ENCODE data around the gene CCDC80. TPM values are rescaled to one million over a fixed set of nuclear protein-coding genes. Genes with fewer than 3 reads are reported as not detected.

CCDC80 gene
- total and polyA plus RNA-seq, 2 of the 4 experiments (the other 2 are of a cell fraction), result 387 to 418 TPM

DNA sequence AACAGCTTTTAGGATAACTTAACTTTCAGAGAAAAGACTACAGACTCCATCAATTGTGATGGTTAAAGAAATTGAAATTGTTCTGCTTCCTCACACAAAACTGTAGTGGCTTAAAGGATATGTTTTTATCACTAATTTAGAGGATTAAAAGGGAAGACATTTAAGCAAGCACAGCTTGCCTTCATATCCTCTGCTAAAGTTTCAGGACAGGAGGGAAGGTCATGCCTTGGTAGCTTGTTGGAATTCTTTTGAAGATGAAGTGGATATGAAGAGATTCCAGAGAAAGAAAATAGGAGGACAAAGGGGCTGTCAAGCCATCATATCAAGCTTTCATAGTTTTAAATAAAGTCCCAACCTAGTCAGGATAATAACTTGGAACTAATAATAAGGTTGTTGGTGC lies 33.1 kb downstream of the CCDC80 start:
- Histone ChIP-seq H2BK15ac (ENCODE audit: low read depth, low read length) (no peak overlapping the region), H2BK120ac (ENCODE audit: low read depth, low read length) (no peak overlapping the region), H3K9me3 (ENCODE audit: control insufficient read depth, insufficient read depth, low read length) (no peaks in the 10 kb centered on the region), H3K18ac (ENCODE audit: low read depth, low read length) (no peak overlapping the region), H4K8ac (ENCODE audit: low read depth in 2 of 2, low read length in 2 of 2) (no peak overlapping the region), H3K27ac (ENCODE audit: insufficient read depth, low read length) (no peak overlapping the region), H3K79me1 (ENCODE audit: low read depth in 1 of 2, low read length in 2 of 2) (no peaks in the 10 kb centered on the region; a peak in 1 of 4 replicates), H3K4me3 (ENCODE audit: insufficient read depth, low read depth, low read length) (no peak overlapping the region), H3K4me2 (ENCODE audit: low read depth, low read length) (no peak overlapping the region), H3K36me3 (ENCODE audit: control insufficient read depth, insufficient read depth, low read length) (peaks cover 30% of the 10 kb centered on the region), H2AK5ac (ENCODE audit: low read depth, low read length) (no peak overlapping the region), H2BK5ac (ENCODE audit: low read depth, low read length, poor library complexity, severe bottlenecking) (no peak overlapping the region), H4K5ac (ENCODE audit: low read depth, low read length) (no peak overlapping the region), H2AK9ac (replicated peaks; ENCODE audit: low read depth, low read length, poor library complexity) (no peak overlapping the region), H4K20me1 (ENCODE audit: insufficient read depth, low read length) (no peaks in the 10 kb centered on the region), H2AFZ (replicated peaks; ENCODE audit: low read length, poor library complexity) (no peak overlapping the region), H3K9ac (ENCODE audit: low read depth, low read length) (no peak overlapping the region), H3K4me1 (ENCODE audit: control insufficient read depth, insufficient read depth, low read length) (peaks cover 3% of the 10 kb centered on the region; the same call in 1 of the 2 replicates), H4K91ac (ENCODE audit: insufficient read depth, low read depth, low read length) (no peak overlapping the region), H3K14ac (replicated peaks; ENCODE audit: low read depth, low read length) (no peak overlapping the region), H2BK20ac (ENCODE audit: low read depth, low read length) (no peak overlapping the region), H3K56ac (ENCODE audit: extremely low read depth, insufficient read depth, low read length) (no peak overlapping the region), H3K23ac (ENCODE audit: low read depth, low read length) (no peak overlapping the region), H3K9me1 (ENCODE audit: insufficient read depth, low read length) (0 out of 2 replicates have a peak, but pooled peaks cover 3% of the 10 kb centered on the region), H3K27me3 (ENCODE audit: control insufficient read depth, insufficient read depth, low read length) (no peaks in the 10 kb centered on the region), H3K4ac (ENCODE audit: low read depth, low read length) (no peak overlapping the region)
- dilution Hi-C loops (cut with HindIII; ENCODE audit: low sequenced_read_pairs, unreplicated experiment) (no loop called here), intact Hi-C loops (cut with micrococcal nuclease) (no loop called here), in situ Hi-C loops (cut with MboI; ENCODE audit: low sequenced_read_pairs) (no loop called here)
- no TSS peak for BruUV-seq (replicated peaks)
- ATAC-seq (ENCODE audit: low read depth), result no peak
- ChIA-PET CTCF (interaction anchor here (0.7 kb wide), 1 partner anchor 23 kb away, joined by 5 read pairs; no protein-coding TSS in a partner anchor), POLR2A (ENCODE audit: unreplicated experiment) (no interaction called here)
- TF ChIP-seq SMC3 (IDR thresholded peaks at IDR 0.05; ENCODE audit: low read depth, low read length), result no peak
- no peak for TF ChIP-seq ELK1 (IDR thresholded peaks at IDR 0.05; ENCODE audit: borderline replicate concordance, low read depth, low read length)
- TF ChIP-seq USF2 (IDR thresholded peaks at IDR 0.05; ENCODE audit: low read depth, low read length), result no peak
- TF ChIP-seq RFX5 (IDR thresholded peaks at IDR 0.05; ENCODE audit: low read depth, low read length), result no peak
- no peak for DNase-seq

Measured in IMR-90 (cell line).